ENCODE results near the gene CHST8.

CHST8 gene

DNA sequence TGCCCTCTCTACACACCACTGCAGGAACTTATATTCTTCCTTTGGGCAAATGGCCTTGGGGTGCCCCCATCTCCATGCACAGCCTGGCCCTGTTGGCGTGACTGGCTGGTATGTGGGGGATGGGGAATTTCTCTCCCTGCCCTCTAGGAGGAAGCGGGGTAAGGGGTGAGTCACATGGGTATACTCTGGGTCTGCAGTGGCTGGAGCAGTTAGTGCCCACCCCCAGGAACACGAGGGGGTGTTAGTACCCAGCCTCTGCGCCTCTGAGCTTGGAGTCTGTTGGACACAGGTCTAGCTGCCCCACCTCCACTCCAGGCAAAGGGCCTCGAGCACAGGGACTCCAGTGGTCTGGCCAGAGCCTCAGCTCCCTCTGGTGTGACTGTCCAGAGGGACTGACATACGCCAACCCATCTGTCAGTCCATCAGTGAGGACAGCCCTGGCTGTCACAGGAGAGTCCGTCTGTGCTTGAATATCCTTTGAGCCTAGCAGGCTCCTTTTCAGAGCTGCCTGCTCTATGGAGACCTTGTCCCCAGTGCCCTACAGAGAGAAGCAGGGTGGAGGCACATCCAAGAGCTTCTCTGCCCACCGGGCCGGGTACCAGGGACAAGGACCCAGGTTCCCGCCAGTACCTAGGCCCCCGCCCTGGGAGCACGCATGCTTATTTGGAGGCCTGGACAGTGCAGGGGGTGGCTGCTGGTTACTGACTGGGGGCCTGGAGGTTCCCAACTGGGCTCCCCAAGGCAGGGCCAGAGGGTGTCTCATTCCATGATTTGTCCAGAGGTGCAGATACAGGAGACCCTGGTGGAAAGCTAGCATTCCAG is 66.6 kb downstream of the CHST8 start:
- no peak for TF ChIP-seq CTCF (IDR thresholded peaks at IDR 0.05; ENCODE audit: low read depth, low read length, missing control alignments)
- H3K4me3 ChIP-seq (ENCODE audit: low read depth, low read length) = no peak overlapping the region
- in situ Hi-C loops (cut with HindIII; ENCODE audit: low sequenced_read_pairs) = no loop called here
- no peak for DNase-seq (ENCODE audit: low read depth)

GRCh38 chr19:33689138-33689746 is 67.5 kb downstream of the CHST8 start:
- in situ Hi-C loops (cut with HindIII; ENCODE audit: low sequenced_read_pairs) = no loop called here
- no peak for DNase-seq (ENCODE audit: low read depth)
- TF ChIP-seq CTCF (IDR thresholded peaks at IDR 0.05; ENCODE audit: low read depth, low read length, missing control alignments) = no peak
- no peak overlapping the region for H3K4me3 ChIP-seq (ENCODE audit: low read depth, low read length)

- in situ Hi-C loops (cut with HindIII; ENCODE audit: low sequenced_read_pairs) = no loop called here
- no peak for DNase-seq (ENCODE audit: low read depth)
- no peak for TF ChIP-seq CTCF (IDR thresholded peaks at IDR 0.05; ENCODE audit: low read depth, low read length, missing control alignments)
- H3K4me3 ChIP-seq (ENCODE audit: low read depth, low read length) = no peak overlapping the region
Observed at GRCh38 chr19:33689868-33690267, 68.1 kb downstream of the CHST8 start.

DNA sequence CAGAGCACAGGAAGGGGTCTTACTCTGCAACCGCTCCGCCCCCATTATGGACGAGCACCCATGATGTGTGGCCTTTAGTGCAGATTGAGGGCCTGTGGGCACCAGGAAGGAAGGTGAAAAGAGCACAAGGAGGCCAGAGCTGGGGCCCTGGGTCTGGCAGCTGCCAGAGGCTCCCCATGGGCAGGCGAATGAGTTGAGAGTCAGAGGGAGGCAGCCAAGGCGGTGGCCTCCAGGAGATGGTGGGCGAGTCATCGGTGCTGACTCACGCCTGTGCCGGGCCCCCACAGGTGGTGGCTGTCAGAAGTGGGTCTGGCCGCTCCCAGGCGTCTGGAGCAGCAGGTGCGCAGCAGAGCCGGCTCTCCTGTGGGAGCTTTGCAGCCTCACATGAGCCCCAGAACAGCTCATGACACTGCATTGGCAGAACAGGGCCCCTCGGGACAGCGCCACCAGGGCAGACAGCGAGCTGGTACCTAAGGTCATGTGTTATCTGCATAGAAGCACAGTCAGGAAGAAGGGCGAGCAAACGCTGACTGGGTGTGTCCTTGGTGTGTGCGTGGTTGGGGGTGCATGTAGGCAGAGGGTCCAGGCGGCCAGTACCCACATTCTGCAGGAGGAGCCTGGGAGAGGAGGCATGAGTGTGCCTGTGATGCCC is 68.8 kb downstream of the CHST8 start:
- no peak for TF ChIP-seq CTCF (IDR thresholded peaks at IDR 0.05; ENCODE audit: low read depth, low read length, missing control alignments)
- H3K4me3 ChIP-seq (ENCODE audit: low read depth, low read length) = no peak overlapping the region
- no peak for DNase-seq (ENCODE audit: low read depth)
- in situ Hi-C loops (cut with HindIII; ENCODE audit: low sequenced_read_pairs) = no loop called here

DNA sequence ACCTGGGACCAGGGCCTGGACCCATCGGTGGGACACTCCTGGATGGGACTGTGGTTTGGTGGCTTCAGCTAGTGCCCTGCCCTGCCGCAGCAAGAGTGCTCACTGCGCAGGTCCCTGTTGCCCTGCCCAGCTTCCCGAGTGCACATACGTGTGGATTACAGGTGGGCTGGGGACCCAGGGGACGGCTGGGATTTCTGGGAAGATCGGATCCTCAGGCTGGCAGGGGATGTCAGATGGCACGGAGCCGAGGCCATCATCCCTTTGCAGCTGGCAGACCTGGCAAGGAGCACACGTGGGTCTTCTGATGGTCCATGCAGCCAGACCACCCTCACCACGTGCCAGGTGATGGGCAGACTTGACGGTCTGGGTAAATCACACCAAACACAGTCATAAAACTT is 69.3 kb downstream of the CHST8 start:
- H3K4me3 ChIP-seq (ENCODE audit: low read depth, low read length) = no peak overlapping the region
- in situ Hi-C loops (cut with HindIII; ENCODE audit: low sequenced_read_pairs) = no loop called here
- no peak for TF ChIP-seq CTCF (IDR thresholded peaks at IDR 0.05; ENCODE audit: low read depth, low read length, missing control alignments)
- no peak for DNase-seq (ENCODE audit: low read depth)

- no peak overlapping the region for H3K4me3 ChIP-seq (ENCODE audit: low read depth, low read length)
- in situ Hi-C loops (cut with HindIII; ENCODE audit: low sequenced_read_pairs) = no loop called here
- no peak for TF ChIP-seq CTCF (IDR thresholded peaks at IDR 0.05; ENCODE audit: low read depth, low read length, missing control alignments)
- DNase-seq (ENCODE audit: low read depth) = no peak
Observed at GRCh38 chr19:33691736-33692135, 70.0 kb downstream of the CHST8 start.
